A549 (cell line): ENCODE results near the gene PACS2. TPM values are rescaled to one million over a fixed set of nuclear protein-coding genes. Genes with fewer than 3 reads are reported as not detected.

Experiments used
- ATAC-seq, 2 experiments: fragments of 200-7000 bp in 1 of 2; fragments of >200 bp in 1 of 2; cut with Nextera tagmentation in 1 of 2; cut with Tn5 transposase in 1 of 2; 3 replicates each; pipeline versions ENCODE4 v1.8.0 to v1.9.1; 2018 to 2020; ENCODE audit warnings: mild to moderate bottlenecking in 1 of 2, moderate library complexity in 1 of 2
- CTCF ChIA-PET: fragments of 300-600 bp; sonication (Branson Sonifier 250); formaldehyde crosslinking; extraction: SDS; loops from one replicate; lab custom pipeline; 2021; ENCODE audit warnings: antibody characterized with exemption, inconsistent platforms; lab: Yijun Ruan, JAX
- POLR2A ChIA-PET: fragments of 350-600 bp; formaldehyde crosslinking; extraction: SDS; loops from one replicate; lab custom pipeline; 2021; ENCODE audit warnings: antibody characterized with exemption, inconsistent platforms; lab: Yijun Ruan, JAX
- DNase-seq, 2 experiments: peaks; one replicate each; pipeline versions ENCODE4 v3.0.0 to v3.0.0-alpha.2; 2011 to 2016; ENCODE audit warnings: low read depth in 1 of 2, low spot score in 1 of 2
- FAIRE-seq: peaks from 2 replicates; lab custom pipeline; 2011; peaks lifted over from hg19 to GRCh38; lab: Jason Lieb, UNC
- H3K27ac ChIP-seq, 2 experiments: fragments of >200 bp; sonication (Bioruptor Twin); formaldehyde crosslinking; 3 replicates each; pipeline ENCODE4 v1.5.1; 2016 to 2017
- H3K4me1 ChIP-seq: fragments of >200 bp; sonication (Bioruptor Twin); formaldehyde crosslinking; 3 replicates; pipeline ENCODE4 v1.6.1; 2016
- H3K4me2 ChIP-seq: fragments of >200 bp; sonication (Bioruptor Twin); formaldehyde crosslinking; 3 replicates; pipeline ENCODE4 v1.6.1; 2016
- H3K4me3 ChIP-seq: fragments of >200 bp; sonication (Bioruptor Twin); formaldehyde crosslinking; 3 replicates; pipeline ENCODE4 v1.5.1; 2016
- H3K9me3 ChIP-seq: fragments of >200 bp; sonication (Bioruptor Twin); formaldehyde crosslinking; 3 replicates; pipeline ENCODE4 v1.6.1; 2016
- ATOH8 ChIP-seq: fragments of 250-450 bp; sonication (Bioruptor Pico); IDR thresholded peaks from 2 replicates; pipeline ENCODE4 v1.5.0; 2020; ENCODE audit warnings: low read depth, mild to moderate bottlenecking, moderate library complexity
- BHLHE40 ChIP-seq: IDR thresholded peaks from 2 replicates; pipeline ENCODE4 v1.6.1; 2012; ENCODE audit warnings: low read depth, low read length, inconsistent platforms
- CBX2 ChIP-seq: fragments of 200-600 bp; sonication (generic); IDR thresholded peaks from 2 replicates; pipeline ENCODE4 v1.6.1; 2016; ENCODE audit warnings: low read depth, mild to moderate bottlenecking, borderline replicate concordance
- EP300 ChIP-seq, 2 experiments: fragments of >200 bp; sonication (Bioruptor Twin); formaldehyde crosslinking; IDR thresholded peaks; 2 replicates in 1 of 2; 3 replicates in 1 of 2; pipeline ENCODE4 v1.6.1; 2016 to 2017
- FOXS1 ChIP-seq: fragments of 250-450 bp; sonication (Bioruptor Pico); IDR thresholded peaks from 2 replicates; pipeline ENCODE4 v1.5.0; 2020; ENCODE audit warnings: mild to moderate bottlenecking, moderate library complexity
- GATA3 ChIP-seq: IDR thresholded peaks from 2 replicates; pipeline ENCODE4 v1.6.1; 2012; ENCODE audit warnings: borderline replicate concordance
- HES2 ChIP-seq: fragments of >200 bp; sonication (Bioruptor Twin); formaldehyde crosslinking; IDR thresholded peaks from 2 replicates; pipeline ENCODE4 v1.6.1; 2016
- HMGXB4 ChIP-seq: fragments of 250-450 bp; sonication (Bioruptor Pico); IDR thresholded peaks from 2 replicates; pipeline ENCODE4 v1.5.0; 2021; ENCODE audit warnings: mild to moderate bottlenecking, moderate library complexity, borderline replicate concordance
- HOXA7 ChIP-seq: fragments of 250-450 bp; sonication (Bioruptor Pico); IDR thresholded peaks from 2 replicates; pipeline ENCODE4 v1.5.0; 2020; ENCODE audit warnings: mild to moderate bottlenecking, moderate library complexity
- JUNB ChIP-seq: fragments of >200 bp; sonication (Bioruptor Twin); formaldehyde crosslinking; IDR thresholded peaks from 2 replicates; pipeline ENCODE4 v1.6.1; 2016
- MAFK ChIP-seq: fragments of 450-650 bp; IDR thresholded peaks from 2 replicates; pipeline ENCODE4 v1.6.1; 2014; ENCODE audit not compliant: partially characterized antibody
- MAX ChIP-seq: IDR thresholded peaks from 2 replicates; pipeline ENCODE4 v1.6.1; 2012
- NPAS2 ChIP-seq: fragments of 250-450 bp; sonication (Bioruptor Pico); IDR thresholded peaks from 2 replicates; pipeline ENCODE4 v1.8.0; 2022; ENCODE audit warnings: mild to moderate bottlenecking, moderate library complexity, borderline replicate concordance
- RCOR1 ChIP-seq: fragments of 150-350 bp; IDR thresholded peaks from 2 replicates; pipeline ENCODE4 v1.6.1; 2014; ENCODE audit warnings: antibody characterized with exemption, low read length, low read depth
- RFX5 ChIP-seq: fragments of 450-650 bp; IDR thresholded peaks from 2 replicates; pipeline ENCODE4 v1.7.1; 2014; ENCODE audit warnings: antibody characterized with exemption, mild to moderate bottlenecking, moderate library complexity
- RNF2 ChIP-seq: fragments of 200-600 bp; sonication (generic); IDR thresholded peaks from 2 replicates; pipeline ENCODE4 v1.6.1; 2016; ENCODE audit warnings: low read depth, mild to moderate bottlenecking, antibody characterized with exemption, moderate library complexity, borderline replicate concordance
- SREBF2 ChIP-seq: fragments of 450-650 bp; IDR thresholded peaks from 2 replicates; pipeline ENCODE4 v1.6.1; 2014; ENCODE audit warnings: mild to moderate bottlenecking, moderate library complexity
- TFCP2L1 ChIP-seq: fragments of 250-450 bp; sonication (Bioruptor Pico); IDR thresholded peaks from 2 replicates; pipeline ENCODE4 v1.5.0; 2021; ENCODE audit warnings: mild to moderate bottlenecking
- WGBS: methylation state at CpG from one replicate; pipeline ENCODE4 v1.1.6; 2017; ENCODE audit errors: missing lambda C conversion rate; 5-methylcytosine and 5-hydroxymethylcytosine counted together
- polyA plus RNA-seq, 4 experiments: library from polyadenylated mRNA; depleted of rRNA in 3 of 4; stranded (reverse); fragments of >200 nt; fragmentation: RNase III in 1 of 4; extraction: RNeasy Plus Mini Kit Qiagen cat#74134 plus additional on column Dnase treatment in 1 of 4; gene quantifications; 2 replicates in 3 of 4; 3 replicates in 1 of 4; pipeline ENCODE4 v1.2.3, GENCODE V29; 2011 to 2017

Gene PACS2
- polyA plus RNA-seq, 2 of the 4 experiments (the other 2 are of a cell fraction): 11.9 to 24.5 TPM

- CTCF ChIA-PET: interaction anchor here (0.5 kb wide), 1 partner anchor 14 kb away, joined by 4 read pairs; no protein-coding TSS in a partner anchor
- FAIRE-seq (no peak), DNase-seq (no peak), ATAC-seq (peak in 1 of 2 experiments; percentile 19; a peak in 3 of 6 replicates)
- H3K4me3 ChIP-seq: peak overlapping the region; percentile 100
- no peak for TF ChIP-seq JUNB
- no peak for TF ChIP-seq MAX
- no peak for TF ChIP-seq NPAS2 (CRISPR knock-in tag)
- peak; percentile 45 for TF ChIP-seq MAFK
- no peak for TF ChIP-seq RFX5
- TF ChIP-seq SREBF2: no peak
- peaks cover 16% of the 10 kb centered on the region for H3K4me1 ChIP-seq
- 87% methylated on average over 15 of the region's 15 CpGs for WGBS
- H3K4me2 ChIP-seq: peak overlapping the region; percentile 93
- peak overlapping the region in 1 of 2 experiments; percentile 95; a peak in 3 of 6 replicates for H3K27ac ChIP-seq
- POLR2A ChIA-PET: no interaction called here
- H3K9me3 ChIP-seq: no peaks in the 10 kb centered on the region
Observed at GRCh38 chr14:105315941-105316576, 1.5 kb downstream of the PACS2 start.

GRCh38 chr14:105316577-105316941 lies 2.0 kb downstream of the PACS2 start:
- H3K9me3 ChIP-seq: no peaks in the 10 kb centered on the region
- ChIA-PET POLR2A (no interaction called here), CTCF (interaction anchor here (0.5 kb wide), 1 partner anchor 14 kb away, joined by 4 read pairs; no protein-coding TSS in a partner anchor)
- H3K27ac ChIP-seq: no peak overlapping the region
- H3K4me1 ChIP-seq: peaks cover 16% of the 10 kb centered on the region
- ATAC-seq (no peak), DNase-seq (no peak), FAIRE-seq (no peak)
- 78% methylated on average over 9 of the region's 10 CpGs for WGBS
- no peak overlapping the region for H3K4me3 ChIP-seq
- peak overlapping the region; percentile 93; the same call in 2 of the 3 replicates for H3K4me2 ChIP-seq
- no peak for TF ChIP-seq MAX
- no peak for TF ChIP-seq BHLHE40
- no peak for TF ChIP-seq ATOH8
- TF ChIP-seq HES2: no peak
- no peak for TF ChIP-seq FOXS1 (CRISPR knock-in tag)
- TF ChIP-seq CBX2: no peak
- no peak for TF ChIP-seq GATA3
- no peak for TF ChIP-seq HOXA7 (CRISPR knock-in tag)
- no peak for TF ChIP-seq RCOR1
- no peak for TF ChIP-seq TFCP2L1 (CRISPR knock-in tag)
- TF ChIP-seq EP300 (IDR thresholded peaks at IDR 0.05): no peak
- no peak for TF ChIP-seq HMGXB4 (CRISPR knock-in tag)

GRCh38 chr14:105316968-105317510 lies 2.5 kb downstream of the PACS2 start:
- H3K4me2 ChIP-seq: no peak overlapping the region
- no peak overlapping the region for H3K27ac ChIP-seq
- ATAC-seq (no peak), DNase-seq (no peak), FAIRE-seq (no peak)
- H3K9me3 ChIP-seq: no peaks in the 10 kb centered on the region
- CTCF ChIA-PET: interaction anchor here (0.5 kb wide), 1 partner anchor 15 kb away, joined by 4 read pairs; no protein-coding TSS in a partner anchor
- peaks cover 16% of the 10 kb centered on the region for H3K4me1 ChIP-seq
- 90% methylated on average over 18 of the region's 18 CpGs for WGBS
- no peak overlapping the region for H3K4me3 ChIP-seq
- POLR2A ChIA-PET: no interaction called here
- TF ChIP-seq RNF2: no peak
